CD4-positive, alpha-beta memory T cell (primary cell): ENCODE data around the gene LASP1. TPM values are rescaled to one million over a fixed set of nuclear protein-coding genes. Genes with fewer than 3 reads are reported as not detected.

ENCODE experiments used
- CTCF ChIA-PET: fragments of 350-600 bp; sonication (Branson Sonifier 250); formaldehyde crosslinking; loops from one replicate; lab custom pipeline; 2021; ENCODE audit warnings: inconsistent platforms; ENCODE audit not compliant: partially characterized antibody; lab: Charles Lee
- POLR2A ChIA-PET: fragments of 350-600 bp; sonication (Branson Sonifier 250); formaldehyde crosslinking; loops from one replicate; lab custom pipeline; 2021; ENCODE audit not compliant: partially characterized antibody; lab: Charles Lee
- DNase-seq, 5 donors: peaks; one replicate each; pipeline versions ENCODE4 v3.0.0 to v3.0.0-alpha.2; 2020 to 2022; ENCODE audit warnings: mixed read lengths in 1 of 5
- H3K27ac ChIP-seq: one replicate; pipeline ENCODE4 v1.7.0; 2013; ENCODE audit warnings: low read depth, low read length
- H3K27me3 ChIP-seq: 2 replicates; pipeline ENCODE4 v1.7.0; 2013; ENCODE audit warnings: mild to moderate bottlenecking, low read length, moderate library complexity; ENCODE audit not compliant: insufficient read depth
- H3K36me3 ChIP-seq: 2 replicates; pipeline ENCODE4 v1.7.0; 2013; ENCODE audit warnings: mild to moderate bottlenecking, low read length, moderate library complexity; ENCODE audit not compliant: insufficient read depth
- H3K4me1 ChIP-seq: 2 replicates; pipeline ENCODE4 v1.7.0; 2013; ENCODE audit warnings: mild to moderate bottlenecking, low read length, moderate library complexity; ENCODE audit not compliant: insufficient read depth
- H3K4me3 ChIP-seq, 2 donors: one replicate each; pipeline ENCODE4 v1.7.0; 2013; ENCODE audit warnings: low read length in 2 of 2, mild to moderate bottlenecking in 1 of 2
- H3K9me3 ChIP-seq, 2 donors: one replicate each; pipeline ENCODE4 v1.7.0; 2013; ENCODE audit warnings: low read length in 2 of 2, control low read depth in 1 of 2; ENCODE audit not compliant: control insufficient read depth in 1 of 2
- H3K27ac Mint-ChIP-seq, 7 donors: one replicate each; pipeline ENCODE4 v1.8.0; 2020 to 2021; ENCODE audit warnings: mixed read lengths in 7 of 7, mild to moderate bottlenecking in 6 of 7, inconsistent platforms in 3 of 7, moderate library complexity in 3 of 7
- H3K27me3 Mint-ChIP-seq, 2 donors: one replicate each; pipeline ENCODE4 v1.8.0; 2020 to 2021; ENCODE audit warnings: mixed read lengths in 2 of 2
- H3K36me3 Mint-ChIP-seq, 2 donors: one replicate each; pipeline ENCODE4 v1.8.0; 2020 to 2021; ENCODE audit warnings: mixed read lengths in 2 of 2, inconsistent platforms in 1 of 2, mild to moderate bottlenecking in 1 of 2
- H3K4me1 Mint-ChIP-seq, 4 donors: one replicate each; pipeline ENCODE4 v1.8.0; 2020 to 2021; ENCODE audit warnings: mixed read lengths in 4 of 4, mild to moderate bottlenecking in 1 of 4
- H3K4me3 Mint-ChIP-seq, 8 donors: one replicate each; pipeline ENCODE4 v1.8.0; 2020 to 2021; ENCODE audit warnings: mixed read lengths in 8 of 8, mild to moderate bottlenecking in 7 of 8, moderate library complexity in 6 of 8, inconsistent platforms in 3 of 8
- H3K9me3 Mint-ChIP-seq, 8 donors: one replicate each; pipeline ENCODE4 v1.8.0; 2020 to 2021; ENCODE audit warnings: mixed read lengths in 8 of 8, mild to moderate bottlenecking in 5 of 8, inconsistent platforms in 3 of 8, moderate library complexity in 1 of 8
- intact Hi-C: fragments of 100-400 bp; cut with micrococcal nuclease; formaldehyde crosslinking; loops from one replicate; pipeline ENCODE4 v1.15.1; 2023
- polyA plus RNA-seq, 2 donors: library from polyadenylated mRNA; unstranded; fragments of 300-500 nt; fragmentation: Illumina TruSeq; gene quantifications; one replicate each; pipeline ENCODE4 v1.2.3, GENCODE V29; 2021
- total RNA-seq, 2 experiments: library from RNA; stranded (reverse); gene quantifications; one replicate each; pipeline ENCODE4 v1.2.3, GENCODE V29; 2021

LASP1 gene
- total and polyA plus RNA-seq, 4 experiments from 2014 or later = 32.1 to 122 (median 92.9) TPM

DNA sequence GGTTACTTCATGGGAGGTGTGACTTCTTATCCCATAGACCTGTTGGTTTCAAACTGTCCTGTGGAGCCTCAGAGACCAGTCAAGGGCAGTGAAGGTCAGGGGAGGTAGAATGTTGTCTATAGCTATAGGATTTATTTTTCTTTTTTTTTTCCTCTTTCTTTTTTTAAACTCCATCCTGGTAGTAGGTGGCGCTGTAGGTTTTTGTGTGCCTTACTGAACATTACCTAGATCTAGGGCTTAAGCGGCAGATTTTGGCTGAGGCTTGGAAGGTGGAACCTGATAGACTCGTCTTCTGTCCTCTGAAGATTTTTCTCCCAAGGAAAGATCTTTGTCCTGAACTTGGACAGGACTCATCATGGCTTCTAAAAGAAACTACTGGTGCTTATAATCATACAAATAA is 47.4 kb downstream of the LASP1 start:
- CTCF ChIA-PET = interaction anchor here (0.9 to 3.6 kb wide), 4 partner anchors 8 to 66 kb away, joined by 3 to 12 read pairs (median 3); partner anchors contain the start of genes LASP1NB and RPL23
- no peak overlapping the region for H3K4me3 ChIP-seq
- peak overlapping the region in 5 of 7 donors; percentile 4 to 75 (median 62) for H3K27ac Mint-ChIP-seq
- no peaks in the 10 kb centered on the region for H3K9me3 ChIP-seq
- H3K27me3 Mint-ChIP-seq = no peaks in the 10 kb centered on the region
- no peak overlapping the region for H3K27ac ChIP-seq
- H3K36me3 Mint-ChIP-seq = peaks cover 44 to 65% of the 10 kb centered on the region in 2 donors
- no peaks in the 10 kb centered on the region for H3K4me1 ChIP-seq
- intact Hi-C loops = no loop called here
- H3K27me3 ChIP-seq = no peaks in the 10 kb centered on the region
- peaks cover 62% of the 10 kb centered on the region for H3K36me3 ChIP-seq
- H3K4me1 Mint-ChIP-seq = peaks cover 0 to 21% (median 9%) of the 10 kb centered on the region in 4 donors
- no peaks in the 10 kb centered on the region for H3K9me3 Mint-ChIP-seq
- DNase-seq = no peak
- POLR2A ChIA-PET = interaction anchor here (1.2 to 1.3 kb wide), 2 partner anchors 48 to 63 kb away, joined by 4 to 7 read pairs; partner anchors contain the start of genes LASP1 and RPL23
- H3K4me3 Mint-ChIP-seq = no peak overlapping the region

DNA sequence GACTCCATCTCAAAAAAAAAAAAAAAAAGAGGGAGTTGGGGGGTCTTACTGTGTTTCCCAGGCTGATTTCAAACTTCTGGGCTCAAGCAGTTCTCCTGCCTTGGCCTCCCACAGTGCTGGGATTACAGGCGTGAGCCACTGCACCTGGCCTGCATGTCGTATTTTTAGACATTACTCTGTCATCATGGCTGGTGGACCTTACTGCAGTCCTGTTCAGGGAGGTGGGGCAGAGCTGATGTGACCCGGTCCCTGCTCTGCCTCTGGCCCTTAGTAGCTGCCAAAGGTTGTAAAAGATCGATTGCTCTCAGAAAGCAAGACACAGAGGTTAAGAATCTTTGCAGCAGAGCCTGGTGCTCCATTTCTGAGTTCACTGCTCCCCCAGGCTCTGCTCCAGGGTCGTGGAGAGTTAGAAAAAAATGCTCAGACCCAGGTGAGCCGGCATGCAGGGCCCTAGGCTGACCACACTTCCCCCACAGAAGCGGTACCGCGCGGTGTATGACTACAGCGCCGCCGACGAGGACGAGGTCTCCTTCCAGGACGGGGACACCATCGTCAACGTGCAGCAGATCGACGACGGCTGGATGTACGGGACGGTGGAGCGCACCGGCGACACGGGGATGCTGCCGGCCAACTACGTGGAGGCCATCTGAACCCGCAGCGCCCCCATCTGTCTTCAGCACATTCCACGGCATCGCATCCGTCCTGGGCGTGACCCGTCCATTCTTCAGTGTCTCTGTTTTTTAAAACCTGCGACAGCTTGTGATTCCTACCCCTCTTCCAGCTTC is 48.5 kb downstream of the LASP1 start:
- no peaks in the 10 kb centered on the region for H3K27me3 ChIP-seq
- no peaks in the 10 kb centered on the region for H3K9me3 ChIP-seq
- no peaks in the 10 kb centered on the region for H3K4me1 ChIP-seq
- CTCF ChIA-PET = interaction anchor here (1.0 to 1.3 kb wide), 2 partner anchors 65 to 235 kb away, joined by 3 read pairs; no protein-coding TSS in a partner anchor
- H3K27ac ChIP-seq = no peak overlapping the region
- H3K27ac Mint-ChIP-seq = peak overlapping the region in 2 of 7 donors; percentile 55 to 57
- H3K4me3 ChIP-seq = no peak overlapping the region
- H3K9me3 Mint-ChIP-seq = no peaks in the 10 kb centered on the region
- H3K27me3 Mint-ChIP-seq = no peaks in the 10 kb centered on the region
- POLR2A ChIA-PET = interaction anchor here (1.2 to 1.3 kb wide), 2 partner anchors 49 to 64 kb away, joined by 4 to 7 read pairs; partner anchors contain the start of genes LASP1 and RPL23
- intact Hi-C loops = no loop called here
- DNase-seq = no peak
- H3K4me1 Mint-ChIP-seq = peaks cover 0 to 17% (median 8%) of the 10 kb centered on the region in 4 donors
- H3K36me3 ChIP-seq = peaks cover 52% of the 10 kb centered on the region
- H3K36me3 Mint-ChIP-seq = peaks cover 38 to 62% of the 10 kb centered on the region in 2 donors
- H3K4me3 Mint-ChIP-seq = no peak overlapping the region

DNA sequence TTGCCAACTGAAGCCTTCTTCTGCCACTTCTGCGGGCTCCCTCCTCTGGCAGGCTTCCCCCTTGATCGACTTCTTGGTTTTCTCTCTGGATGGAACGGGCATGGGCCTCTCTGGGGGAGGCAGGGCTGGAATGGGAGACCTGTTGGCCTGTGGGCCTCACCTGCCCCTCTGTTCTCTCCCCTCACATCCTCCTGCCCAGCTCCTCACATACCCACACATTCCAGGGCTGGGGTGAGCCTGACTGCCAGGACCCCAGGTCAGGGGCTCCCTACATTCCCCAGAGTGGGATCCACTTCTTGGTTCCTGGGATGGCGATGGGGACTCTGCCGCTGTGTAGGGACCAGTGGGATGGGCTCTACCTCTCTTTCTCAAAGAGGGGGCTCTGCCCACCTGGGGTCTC is 49.1 kb downstream of the LASP1 start:
- H3K4me1 Mint-ChIP-seq = peaks cover 4 to 20% (median 10%) of the 10 kb centered on the region in 4 donors
- POLR2A ChIA-PET = no interaction called here
- Histone ChIP-seq H3K4me1 (no peaks in the 10 kb centered on the region), H3K27me3 (no peaks in the 10 kb centered on the region), H3K9me3 (no peaks in the 10 kb centered on the region), H3K36me3 (peaks cover 49% of the 10 kb centered on the region), H3K4me3 (no peak overlapping the region), H3K27ac (no peak overlapping the region)
- peaks cover 36 to 60% of the 10 kb centered on the region in 2 donors for H3K36me3 Mint-ChIP-seq
- no peaks in the 10 kb centered on the region for H3K27me3 Mint-ChIP-seq
- intact Hi-C loops = no loop called here
- no peak overlapping the region for H3K4me3 Mint-ChIP-seq
- peaks cover 0 to 2% (median 0%) of the 10 kb centered on the region in 8 donors for H3K9me3 Mint-ChIP-seq
- DNase-seq = no peak
- CTCF ChIA-PET = interaction anchor here (1.0 kb wide), 1 partner anchor 235 kb away, joined by 3 read pairs; no protein-coding TSS in a partner anchor
- H3K27ac Mint-ChIP-seq = no peak overlapping the region

DNA sequence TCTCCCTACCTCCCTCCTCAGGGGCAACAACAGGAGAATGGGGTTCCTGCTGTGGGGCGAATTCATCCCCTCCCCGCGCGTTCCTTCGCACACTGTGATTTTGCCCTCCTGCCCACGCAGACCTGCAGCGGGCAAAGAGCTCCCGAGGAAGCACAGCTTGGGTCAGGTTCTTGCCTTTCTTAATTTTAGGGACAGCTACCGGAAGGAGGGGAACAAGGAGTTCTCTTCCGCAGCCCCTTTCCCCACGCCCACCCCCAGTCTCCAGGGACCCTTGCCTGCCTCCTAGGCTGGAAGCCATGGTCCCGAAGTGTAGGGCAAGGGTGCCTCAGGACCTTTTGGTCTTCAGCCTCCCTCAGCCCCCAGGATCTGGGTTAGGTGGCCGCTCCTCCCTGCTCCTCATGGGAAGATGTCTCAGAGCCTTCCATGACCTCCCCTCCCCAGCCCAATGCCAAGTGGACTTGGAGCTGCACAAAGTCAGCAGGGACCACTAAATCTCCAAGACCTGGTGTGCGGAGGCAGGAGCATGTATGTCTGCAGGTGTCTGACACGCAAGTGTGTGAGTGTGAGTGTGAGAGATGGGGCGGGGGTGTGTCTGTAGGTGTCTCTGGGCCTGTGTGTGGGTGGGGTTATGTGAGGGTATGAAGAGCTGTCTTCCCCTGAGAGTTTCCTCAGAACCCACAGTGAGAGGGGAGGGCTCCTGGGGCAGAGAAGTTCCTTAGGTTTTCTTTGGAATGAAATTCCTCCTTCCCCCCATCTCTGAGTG is 49.6 kb downstream of the LASP1 start:
- intact Hi-C loops = no loop called here
- Mint-ChIP-seq H3K27me3 (no peaks in the 10 kb centered on the region), H3K4me1 (peaks cover 5 to 16% (median 10%) of the 10 kb centered on the region in 4 donors), H3K27ac (peak overlapping the region in 5 of 7 donors; percentile 32 to 79 (median 59)), H3K4me3 (no peak overlapping the region), H3K36me3 (peaks cover 31 to 56% of the 10 kb centered on the region in 2 donors), H3K9me3 (peaks cover 0 to 2% (median 0%) of the 10 kb centered on the region in 8 donors)
- Histone ChIP-seq H3K27ac (no peak overlapping the region), H3K27me3 (no peaks in the 10 kb centered on the region), H3K36me3 (peaks cover 43% of the 10 kb centered on the region), H3K4me1 (no peaks in the 10 kb centered on the region), H3K4me3 (no peak overlapping the region), H3K9me3 (no peaks in the 10 kb centered on the region)
- ChIA-PET CTCF (interaction anchor here (1.0 to 1.5 kb wide), 2 partner anchors 234 kb away, joined by 3 read pairs; no protein-coding TSS in a partner anchor), POLR2A (interaction anchor here (0.7 kb wide), 1 partner anchor 66 kb away, joined by 3 read pairs; the partner anchor contains the start of gene RPL23)
- no peak for DNase-seq

DNA sequence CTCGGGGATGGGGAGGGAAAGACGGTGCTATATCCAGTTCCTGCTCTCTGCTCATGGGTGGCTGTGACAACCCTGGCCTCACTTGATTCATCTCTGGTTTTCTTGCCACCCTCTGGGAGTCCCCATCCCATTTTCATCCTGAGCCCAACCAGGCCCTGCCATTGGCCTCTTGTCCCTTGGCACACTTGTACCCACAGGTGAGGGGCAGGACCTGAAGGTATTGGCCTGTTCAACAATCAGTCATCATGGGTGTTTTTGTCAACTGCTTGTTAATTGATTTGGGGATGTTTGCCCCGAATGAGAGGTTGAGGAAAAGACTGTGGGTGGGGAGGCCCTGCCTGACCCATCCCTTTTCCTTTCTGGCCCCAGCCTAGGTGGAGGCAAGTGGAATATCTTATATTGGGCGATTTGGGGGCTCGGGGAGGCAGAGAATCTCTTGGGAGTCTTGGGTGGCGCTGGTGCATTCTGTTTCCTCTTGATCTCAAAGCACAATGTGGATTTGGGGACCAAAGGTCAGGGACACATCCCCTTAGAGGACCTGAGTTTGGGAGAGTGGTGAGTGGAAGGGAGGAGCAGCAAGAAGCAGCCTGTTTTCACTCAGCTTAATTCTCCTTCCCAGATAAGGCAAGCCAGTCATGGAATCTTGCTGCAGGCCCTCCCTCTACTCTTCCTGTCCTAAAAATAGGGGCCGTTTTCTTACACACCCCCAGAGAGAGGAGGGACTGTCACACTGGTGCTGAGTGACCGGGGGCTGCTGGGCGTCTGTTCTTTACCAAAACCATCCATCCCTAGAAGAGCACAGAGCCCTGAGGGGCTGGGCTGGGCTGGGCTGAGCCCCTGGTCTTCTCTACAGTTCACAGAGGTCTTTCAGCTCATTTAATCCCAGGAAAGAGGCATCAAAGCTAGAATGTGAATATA is 50.8 kb downstream of the LASP1 start:
- H3K36me3 ChIP-seq = peaks cover 32% of the 10 kb centered on the region
- no peaks in the 10 kb centered on the region for H3K9me3 ChIP-seq
- no peak for DNase-seq
- no peak overlapping the region for H3K4me3 Mint-ChIP-seq
- no peaks in the 10 kb centered on the region for H3K27me3 Mint-ChIP-seq
- H3K27ac Mint-ChIP-seq = peak overlapping the region in 6 of 7 donors; percentile 27 to 92 (median 51)
- peaks cover 10% of the 10 kb centered on the region for H3K4me1 ChIP-seq
- POLR2A ChIA-PET = interaction anchor here (0.7 to 5.7 kb wide), 3 partner anchors 27 to 67 kb away, joined by 3 to 44 read pairs (median 5); partner anchors contain the start of genes LASP1 and RPL23
- H3K36me3 Mint-ChIP-seq = peaks cover 30 to 47% of the 10 kb centered on the region in 2 donors
- no peaks in the 10 kb centered on the region for H3K27me3 ChIP-seq
- no peak overlapping the region for H3K27ac ChIP-seq
- H3K4me3 ChIP-seq = no peak overlapping the region
- peaks cover 15 to 25% (median 19%) of the 10 kb centered on the region in 4 donors for H3K4me1 Mint-ChIP-seq
- CTCF ChIA-PET = interaction anchor here (1.5 kb wide), 1 partner anchor 233 kb away, joined by 3 read pairs; no protein-coding TSS in a partner anchor
- peaks cover 0 to 2% (median 0%) of the 10 kb centered on the region in 8 donors for H3K9me3 Mint-ChIP-seq
- intact Hi-C loops = no loop called here

DNA sequence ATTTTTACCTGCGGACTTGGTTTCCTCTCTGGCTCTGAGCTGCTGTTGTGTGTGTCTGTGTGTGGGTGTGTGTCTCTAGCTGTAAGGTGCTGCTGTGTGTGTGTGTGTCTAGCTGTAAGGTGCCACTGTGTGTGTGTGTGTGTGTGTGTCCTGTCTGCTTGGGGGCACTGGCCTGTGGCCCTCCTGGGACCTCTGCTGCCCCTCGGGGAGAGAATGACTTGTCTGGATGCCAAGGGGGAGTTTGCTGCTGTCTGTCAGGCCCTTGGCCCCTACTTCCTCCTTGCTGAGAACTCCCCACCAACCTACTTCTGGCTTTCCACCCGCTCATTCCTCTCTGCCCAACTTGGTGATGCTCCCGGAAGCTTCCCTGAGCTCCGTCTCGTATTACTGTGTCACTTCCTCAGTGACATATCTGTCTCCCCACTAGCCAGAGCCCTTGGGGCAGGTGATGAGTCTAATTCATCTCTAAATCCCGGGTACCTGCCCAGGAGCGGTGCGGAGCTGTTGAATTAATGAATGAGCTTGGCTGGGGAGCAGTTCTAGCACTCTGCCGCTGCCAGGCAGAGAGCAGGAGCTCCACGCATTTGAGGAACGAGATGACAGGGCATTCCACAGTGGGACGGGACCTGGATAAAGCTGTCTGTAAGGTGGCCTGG is 52.0 kb downstream of the LASP1 start:
- peaks cover 19% of the 10 kb centered on the region for H3K4me1 ChIP-seq
- ChIA-PET POLR2A (interaction anchor here (0.6 to 5.7 kb wide), 9 partner anchors 13 to 217 kb away, joined by 3 to 44 read pairs (median 5); partner anchors contain the start of genes LASP1 and RPL23), CTCF (interaction anchor here (0.7 to 4.0 kb wide), 7 partner anchors 24 to 231 kb away, joined by 3 to 19 read pairs (median 3); no protein-coding TSS in a partner anchor)
- no peaks in the 10 kb centered on the region for H3K27me3 ChIP-seq
- Mint-ChIP-seq H3K27me3 (no peaks in the 10 kb centered on the region), H3K4me3 (no peak overlapping the region), H3K36me3 (peaks cover 25 to 40% of the 10 kb centered on the region in 2 donors), H3K9me3 (peaks cover 0 to 2% (median 0%) of the 10 kb centered on the region in 8 donors), H3K4me1 (peaks cover 26 to 35% (median 28%) of the 10 kb centered on the region in 4 donors), H3K27ac (peak overlapping the region in 6 of 7 donors; percentile 54 to 85 (median 74))
- no peak overlapping the region for H3K27ac ChIP-seq
- peaks cover 26% of the 10 kb centered on the region for H3K36me3 ChIP-seq
- intact Hi-C loops = no loop called here
- no peaks in the 10 kb centered on the region for H3K9me3 ChIP-seq
- no peak for DNase-seq
- no peak overlapping the region for H3K4me3 ChIP-seq
